ENCODE data around the gene OR51B5. TPM values are rescaled to one million over a fixed set of nuclear protein-coding genes. Genes with fewer than 3 reads are reported as not detected.
"Not testable (repeated sequence)": the region's sequence is repeated elsewhere in the genome, so short reads cannot be mapped to it uniquely, and the experiment has no call there.

Gene OR51B5
- total RNA-seq, 2 donors from 2014 or later, result 0.50 TPM; not detected in 1

- Mint-ChIP-seq H3K36me3 (ENCODE audit: low read depth) (no peaks in the 10 kb centered on the region), H3K9me3 (no peaks in the 10 kb centered on the region), H3K4me3 (no peak overlapping the region), H3K27ac (no peak overlapping the region), H3K27me3 (peaks cover 5% of the 10 kb centered on the region), H3K4me1 (no peaks in the 10 kb centered on the region)
- ATAC-seq (replicated peaks), result no peak
Measured at GRCh38 chr11:5303626-5304025, 39.7 kb downstream of the OR51B5 start.

GRCh38 chr11:5301846-5302245 lies 41.5 kb downstream of the OR51B5 start, which contains the start of gene OR51B4:
Gene OR51B4 (minus strand): TSS chr11:5301946. CDS start chr11:5301946, 0 bp downstream.
- H3K9me3 Mint-ChIP-seq, result no peaks in the 10 kb centered on the region

GRCh38 chr11:5300251-5300650 lies 43.1 kb downstream of the OR51B5 start:
- Mint-ChIP-seq H3K4me1 (no peaks in the 10 kb centered on the region), H3K36me3 (ENCODE audit: low read depth) (no peaks in the 10 kb centered on the region), H3K9me3 (no peaks in the 10 kb centered on the region), H3K27ac (no peak overlapping the region), H3K27me3 (peaks cover 13% of the 10 kb centered on the region), H3K4me3 (no peak overlapping the region)
- ATAC-seq (replicated peaks), result no peak

More at GRCh38 chr11:5301846-5302245, 41.5 kb downstream of the OR51B5 start, which contains the start of gene OR51B4:
- Mint-ChIP-seq H3K27me3 (peaks cover 13% of the 10 kb centered on the region), H3K4me3 (no peak within 1 kb of the TSS), H3K36me3 (ENCODE audit: low read depth) (no peaks in the 10 kb centered on the region), H3K27ac (no peak within 1 kb of the TSS), H3K4me1 (no peaks in the 10 kb centered on the region)
- ATAC-seq (replicated peaks), result no peak

- Mint-ChIP-seq H3K36me3 (ENCODE audit: low read depth) (no peaks in the 10 kb centered on the region), H3K27me3 (peaks cover 13% of the 10 kb centered on the region), H3K4me1 (no peaks in the 10 kb centered on the region), H3K27ac (no peak overlapping the region), H3K9me3 (no peaks in the 10 kb centered on the region), H3K4me3 (no peak overlapping the region)
- no peak for ATAC-seq (replicated peaks)
Measured at GRCh38 chr11:5298451-5298850, 44.9 kb downstream of the OR51B5 start.

GRCh38 chr11:5297721-5298323 lies 45.5 kb downstream of the OR51B5 start:
- Mint-ChIP-seq H3K4me3 (no peak overlapping the region), H3K9me3 (no peaks in the 10 kb centered on the region), H3K36me3 (ENCODE audit: low read depth) (no peaks in the 10 kb centered on the region), H3K27me3 (peaks cover 13% of the 10 kb centered on the region), H3K4me1 (no peaks in the 10 kb centered on the region), H3K27ac (no peak overlapping the region)
- ATAC-seq (replicated peaks), result no peak

- H3K4me1 Mint-ChIP-seq; H3K4me3 Mint-ChIP-seq; H3K9me3 Mint-ChIP-seq; H3K27ac Mint-ChIP-seq; ATAC-seq (replicated peaks); H3K36me3 Mint-ChIP-seq (ENCODE audit: low read depth); H3K27me3 Mint-ChIP-seq: not testable (repeated sequence)
Measured at GRCh38 chr11:5294342-5294995, 48.9 kb downstream of the OR51B5 start.

- H3K27me3 Mint-ChIP-seq, result peaks cover 8% of the 10 kb centered on the region
- H3K9me3 Mint-ChIP-seq, result no peaks in the 10 kb centered on the region
- H3K36me3 Mint-ChIP-seq (ENCODE audit: low read depth), result no peaks in the 10 kb centered on the region
- ATAC-seq (replicated peaks), result no peak
- H3K27ac Mint-ChIP-seq, result no peak overlapping the region
- H3K4me1 Mint-ChIP-seq, result no peaks in the 10 kb centered on the region
- no peak overlapping the region for H3K4me3 Mint-ChIP-seq
Measured at GRCh38 chr11:5293028-5293427, 50.3 kb downstream of the OR51B5 start.

Other genes with a start within 250 kb of the OR51B5 start
- not detected for gene OR52A5, start 205.2 kb downstream of the OR51B5 start, total RNA-seq
- gene OR52A1, start 188.8 kb downstream of the OR51B5 start, total RNA-seq, result under 1 TPM in 1 of 2 donors, not detected in 1; 0.03 TPM
- gene OR51V1, start 142.8 kb downstream of the OR51B5 start, total RNA-seq, result not detected
- not detected for gene HBB, start 116.5 kb downstream of the OR51B5 start, total RNA-seq
- not detected for gene HBD, start 109.0 kb downstream of the OR51B5 start, total RNA-seq
- gene HBG1, start 93.7 kb downstream of the OR51B5 start, total RNA-seq, result not detected
- not detected for gene HBG2, start 88.7 kb downstream of the OR51B5 start, total RNA-seq
- gene HBE1, start 73.6 kb downstream of the OR51B5 start, total RNA-seq, result not detected
- gene OR51B4, start 41.6 kb downstream of the OR51B5 start, total RNA-seq, result not detected
- under 1 TPM in 1 of 2 donors, not detected in 1; 0.29 TPM for gene OR51B2, start 19.2 kb downstream of the OR51B5 start, total RNA-seq
- not detected for gene OR51B6, start 8.0 kb upstream of the OR51B5 start, total RNA-seq
- gene OR51M1, start 40.3 kb upstream of the OR51B5 start, total RNA-seq, result not detected
- gene OR51Q1, start 78.6 kb upstream of the OR51B5 start, total RNA-seq, result not detected
- gene OR51I1, start 98.0 kb upstream of the OR51B5 start, total RNA-seq, result not detected
- not detected for gene OR51I2, start 105.8 kb upstream of the OR51B5 start, total RNA-seq
- not detected for gene OR52D1, start 145.2 kb upstream of the OR51B5 start, total RNA-seq
- gene UBQLN3, start 166.4 kb upstream of the OR51B5 start, total RNA-seq, result under 1 TPM in 1 of 2 donors, not detected in 1; 0.34 TPM
- gene UBQLNL, start 173.2 kb upstream of the OR51B5 start, total RNA-seq, result under 1 TPM in 1 of 2 donors, not detected in 1; 0.50 TPM
- gene OR52H1, start 205.0 kb upstream of the OR51B5 start, total RNA-seq, result under 1 TPM in 1 of 2 donors, not detected in 1; 0.34 TPM
- not detected for gene OR52B6, start 237.4 kb upstream of the OR51B5 start, total RNA-seq